Fibroblast of lung (primary cell): ENCODE results near the gene CRYBA2. TPM values are rescaled to one million over a fixed set of nuclear protein-coding genes. Genes with fewer than 3 reads are reported as not detected.
A peak's percentile ranks its signal among the peaks of the same experiment; 100 is the strongest.

Source experiments
- DNase-seq, 2 donors: peaks; one replicate each; pipeline versions ENCODE4 v3.0.0 to v3.0.0-alpha.2; 2010; ENCODE audit warnings: low read depth in 2 of 2
- H2AFZ ChIP-seq: 2 replicates; pipeline ENCODE4 v1.5.1; 2012; ENCODE audit warnings: low read length, control low read depth, inconsistent platforms
- H3K27ac ChIP-seq: 2 replicates; pipeline ENCODE4 v1.5.1; 2011; ENCODE audit warnings: low read length, control low read depth; ENCODE audit not compliant: insufficient read depth
- H3K27me3 ChIP-seq: 2 replicates; pipeline ENCODE4 v1.5.1; 2011; ENCODE audit warnings: mild to moderate bottlenecking, low read length; ENCODE audit not compliant: control insufficient read depth, insufficient read depth
- H3K36me3 ChIP-seq: 2 replicates; pipeline ENCODE4 v1.5.1; 2011; ENCODE audit warnings: low read length; ENCODE audit not compliant: control insufficient read depth, insufficient read depth
- H3K4me1 ChIP-seq: 2 replicates; pipeline ENCODE4 v1.5.1; 2011; ENCODE audit warnings: low read length; ENCODE audit not compliant: control insufficient read depth, insufficient read depth; ENCODE audit errors: extremely low read depth
- H3K4me2 ChIP-seq: 2 replicates; pipeline ENCODE4 v1.5.1; 2011; ENCODE audit warnings: low read length, control low read depth; ENCODE audit not compliant: insufficient read depth; ENCODE audit errors: extremely low read depth
- H3K4me3 ChIP-seq, 4 experiments: fragments of 200-600 bp in 1 of 4; sonication (generic) in 1 of 4; replicated peaks in 1 of 4; 2 replicates each; pipeline ENCODE4 v1.5.1; 2011 to 2016; ENCODE audit warnings: low read length in 4 of 4, low read depth in 3 of 4, mild to moderate bottlenecking in 3 of 4, control low read depth in 2 of 4, inconsistent platforms in 1 of 4, mixed read lengths in 1 of 4; ENCODE audit not compliant: insufficient read depth in 1 of 4; ENCODE audit errors: control extremely low read depth in 1 of 4
- H3K79me2 ChIP-seq: 2 replicates; pipeline ENCODE4 v1.5.1; 2012; ENCODE audit warnings: mild to moderate bottlenecking, low read length, inconsistent platforms; ENCODE audit not compliant: control insufficient read depth, insufficient read depth
- H3K9ac ChIP-seq: 2 replicates; pipeline ENCODE4 v1.5.1; 2011; ENCODE audit warnings: mild to moderate bottlenecking, low read length, control low read depth; ENCODE audit not compliant: insufficient read depth
- H3K9me3 ChIP-seq: 2 replicates; pipeline ENCODE4 v1.5.1; 2012; ENCODE audit warnings: low read depth, low read length; ENCODE audit not compliant: control insufficient read depth, insufficient read depth
- H4K20me1 ChIP-seq: 2 replicates; pipeline ENCODE4 v1.5.1; 2011; ENCODE audit warnings: low read length; ENCODE audit not compliant: control insufficient read depth, insufficient read depth; ENCODE audit errors: extremely low read depth
- EZH2 ChIP-seq: IDR thresholded peaks from 2 replicates; pipeline ENCODE4 v1.5.1; 2012; ENCODE audit warnings: low read length, control low read depth, mild to moderate bottlenecking; ENCODE audit errors: missing control alignments
- polyA plus RNA-seq, 2 donors: library from polyadenylated mRNA; depleted of rRNA in 1 of 2; stranded (reverse) in 1 of 2; unstranded in 1 of 2; fragments of >200 nt; gene quantifications; 2 replicates each; pipeline ENCODE4 v1.2.1, GENCODE V29; 2011 to 2012; ENCODE audit warnings: missing spikeins in 1 of 2
- total RNA-seq: library from RNA; depleted of rRNA; stranded (reverse); fragments of >200 nt; gene quantifications from 2 replicates; pipeline ENCODE4 v1.2.1, GENCODE V29; 2014
- TF ChIP-seq, protein P1 (sequence below), 2 donors: IDR thresholded peaks in 1 of 2; conservative IDR thresholded peaks in 1 of 2; 1 replicate in 1 of 2; 2 replicates in 1 of 2; pipeline ENCODE4 v1.5.1; 2011 to 2012; ENCODE audit warnings: low read length in 2 of 2, control low read depth in 1 of 2, inconsistent platforms in 1 of 2, low read depth in 1 of 2, mild to moderate bottlenecking in 1 of 2

CRYBA2 gene
- total and polyA plus RNA-seq, 2 donors (not counting 1 experiment from before 2014, with no cell fraction given) = not detected

DNA sequence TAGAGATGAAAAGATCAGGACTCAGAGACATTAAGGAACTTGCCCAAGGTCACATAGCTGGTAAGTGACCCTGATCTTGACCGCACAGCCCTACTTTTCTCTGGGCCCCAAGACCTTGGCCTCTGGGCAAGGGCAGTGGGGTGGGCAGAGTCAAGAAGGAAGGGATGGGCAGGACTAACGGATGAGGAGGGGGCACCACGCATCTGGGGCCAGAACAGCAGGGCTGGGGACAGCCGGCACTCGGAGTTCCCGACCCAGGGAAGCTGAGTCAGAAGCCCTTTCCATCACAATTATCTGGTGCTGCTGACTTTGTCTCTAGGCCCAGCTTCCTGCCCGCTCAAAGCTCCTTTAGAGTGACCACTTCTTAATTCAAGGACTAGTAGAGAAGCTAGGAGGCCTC is 33.7 kb upstream of the CRYBA2 start:
- H3K4me3 ChIP-seq = no peak overlapping the region
- H3K9ac ChIP-seq = no peak overlapping the region
- H3K27ac ChIP-seq = no peak overlapping the region
- H3K4me1 ChIP-seq = no peaks in the 10 kb centered on the region
- H3K36me3 ChIP-seq = no peaks in the 10 kb centered on the region
- H2AFZ ChIP-seq = no peak overlapping the region
- no peaks in the 10 kb centered on the region for H3K79me2 ChIP-seq
- no peak overlapping the region for H3K4me2 ChIP-seq
- peaks cover 11% of the 10 kb centered on the region for H3K27me3 ChIP-seq
- no peaks in the 10 kb centered on the region for H3K9me3 ChIP-seq
- H4K20me1 ChIP-seq = no peaks in the 10 kb centered on the region
- DNase-seq = no peak
- TF ChIP-seq, protein P1, sequence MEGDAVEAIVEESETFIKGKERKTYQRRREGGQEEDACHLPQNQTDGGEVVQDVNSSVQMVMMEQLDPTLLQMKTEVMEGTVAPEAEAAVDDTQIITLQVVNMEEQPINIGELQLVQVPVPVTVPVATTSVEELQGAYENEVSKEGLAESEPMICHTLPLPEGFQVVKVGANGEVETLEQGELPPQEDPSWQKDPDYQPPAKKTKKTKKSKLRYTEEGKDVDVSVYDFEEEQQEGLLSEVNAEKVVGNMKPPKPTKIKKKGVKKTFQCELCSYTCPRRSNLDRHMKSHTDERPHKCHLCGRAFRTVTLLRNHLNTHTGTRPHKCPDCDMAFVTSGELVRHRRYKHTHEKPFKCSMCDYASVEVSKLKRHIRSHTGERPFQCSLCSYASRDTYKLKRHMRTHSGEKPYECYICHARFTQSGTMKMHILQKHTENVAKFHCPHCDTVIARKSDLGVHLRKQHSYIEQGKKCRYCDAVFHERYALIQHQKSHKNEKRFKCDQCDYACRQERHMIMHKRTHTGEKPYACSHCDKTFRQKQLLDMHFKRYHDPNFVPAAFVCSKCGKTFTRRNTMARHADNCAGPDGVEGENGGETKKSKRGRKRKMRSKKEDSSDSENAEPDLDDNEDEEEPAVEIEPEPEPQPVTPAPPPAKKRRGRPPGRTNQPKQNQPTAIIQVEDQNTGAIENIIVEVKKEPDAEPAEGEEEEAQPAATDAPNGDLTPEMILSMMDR (conservative IDR thresholded peaks at IDR 0.05 in 1 of 2, IDR thresholded peaks at IDR 0.05 in 1 of 2; ENCODE audit: low read depth in 1 of 2, low read length in 2 of 2) = no peak
- TF ChIP-seq EZH2 = no peak

DNA sequence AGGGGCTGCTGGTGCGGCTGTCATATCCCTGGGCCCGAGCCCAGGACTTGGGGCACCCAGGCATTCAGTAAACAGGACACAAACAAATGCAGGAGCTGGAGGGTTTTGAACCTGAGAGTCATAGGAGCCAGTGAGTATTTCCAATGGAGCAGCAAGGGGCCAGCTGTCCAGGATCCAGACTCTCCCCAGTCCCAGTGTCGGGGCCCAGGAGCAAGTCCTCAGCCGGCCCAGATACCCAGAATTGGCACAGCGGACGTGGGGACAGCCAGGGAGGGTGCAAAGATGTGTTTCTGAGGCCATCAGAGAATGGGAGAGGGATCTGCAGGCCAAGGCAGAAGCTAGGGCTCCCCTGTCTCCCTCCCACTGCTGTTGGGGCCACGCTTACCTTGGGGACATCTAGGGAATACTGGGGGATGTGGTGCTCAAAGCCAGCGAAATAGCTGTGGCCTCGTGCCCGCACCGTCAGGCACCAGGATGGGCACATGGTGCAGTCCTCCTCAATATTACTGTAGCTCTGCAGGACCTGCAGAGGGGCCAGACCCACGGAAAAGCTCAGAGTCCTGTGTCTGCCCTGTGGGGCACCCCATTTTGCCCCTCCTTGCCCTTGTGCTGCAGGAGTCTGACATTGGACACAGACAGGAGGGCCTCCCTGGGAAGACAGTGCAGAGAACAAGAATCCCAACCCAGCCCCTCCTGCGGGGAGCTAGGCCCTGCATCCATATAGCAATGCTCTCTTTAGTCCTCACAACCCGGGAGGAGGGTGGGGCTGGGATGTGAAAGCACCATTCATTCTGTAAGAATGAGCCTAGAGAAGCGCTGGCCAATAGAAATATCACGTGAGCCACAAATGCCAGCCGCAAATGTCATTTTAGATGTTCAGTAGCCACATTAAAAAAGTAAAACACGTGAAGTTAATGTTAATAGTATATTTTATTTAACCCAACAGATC is 32.7 kb upstream of the CRYBA2 start:
- Histone ChIP-seq H3K9me3 (no peaks in the 10 kb centered on the region), H3K4me2 (no peak overlapping the region), H3K79me2 (no peaks in the 10 kb centered on the region), H3K4me1 (no peaks in the 10 kb centered on the region), H3K27ac (no peak overlapping the region), H3K9ac (no peak overlapping the region), H3K27me3 (peaks cover 11% of the 10 kb centered on the region), H3K36me3 (no peaks in the 10 kb centered on the region), H2AFZ (no peak overlapping the region), H4K20me1 (no peaks in the 10 kb centered on the region), H3K4me3 (no peak overlapping the region)
- DNase-seq = peak in 1 of 2 donors; percentile 6
- no peak for TF ChIP-seq EZH2
- TF ChIP-seq, protein P1 (conservative IDR thresholded peaks at IDR 0.05 in 1 of 2, IDR thresholded peaks at IDR 0.05 in 1 of 2; ENCODE audit: low read depth in 1 of 2, low read length in 2 of 2) = no peak

DNA sequence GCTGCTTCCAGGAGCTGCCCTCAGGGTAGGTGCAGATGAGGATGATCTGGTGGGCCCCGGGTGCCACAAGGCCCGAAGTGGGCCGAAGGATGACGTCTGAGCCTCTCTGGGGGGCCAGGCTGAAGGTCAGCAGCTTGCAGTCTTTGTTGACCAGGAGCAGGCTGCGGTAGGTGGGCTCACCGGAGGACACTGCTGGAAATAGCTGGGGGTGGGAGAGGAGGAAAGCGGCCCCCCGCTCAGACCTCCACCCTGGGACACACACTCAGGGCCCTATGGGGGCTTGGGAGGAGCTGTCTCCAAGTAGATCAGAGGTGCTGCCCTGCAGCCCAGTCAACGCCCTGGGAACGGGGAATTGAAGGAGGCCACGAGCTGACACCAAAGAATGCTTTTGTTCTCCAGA is 30.8 kb upstream of the CRYBA2 start:
- Histone ChIP-seq H3K4me3 (no peak overlapping the region), H3K9ac (no peak overlapping the region), H4K20me1 (no peaks in the 10 kb centered on the region), H3K36me3 (no peaks in the 10 kb centered on the region), H3K27ac (no peak overlapping the region), H3K4me1 (no peaks in the 10 kb centered on the region), H3K4me2 (no peak overlapping the region), H3K27me3 (peaks cover 11% of the 10 kb centered on the region), H2AFZ (no peak overlapping the region), H3K9me3 (no peaks in the 10 kb centered on the region), H3K79me2 (no peaks in the 10 kb centered on the region)
- no peak for TF ChIP-seq EZH2
- TF ChIP-seq, protein P1 (conservative IDR thresholded peaks at IDR 0.05 in 1 of 2, IDR thresholded peaks at IDR 0.05 in 1 of 2; ENCODE audit: low read depth in 1 of 2, low read length in 2 of 2) = no peak
- no peak for DNase-seq
